HepG2 (cell line): ENCODE data around the gene NDOR1. TPM values are rescaled to one million over a fixed set of nuclear protein-coding genes. Genes with fewer than 3 reads are reported as not detected.
A peak's percentile ranks its signal among the peaks of the same experiment; 100 is the strongest.

Source experiments
- ATM ChIP-seq: fragments of 450-650 bp; IDR thresholded peaks from 2 replicates; pipeline ENCODE4 v1.7.1; 2017; ENCODE audit warnings: mild to moderate bottlenecking, borderline replicate concordance
- FOXK2 ChIP-seq: fragments of 450-650 bp; IDR thresholded peaks from 2 replicates; pipeline ENCODE4 v1.6.1; 2016
- GPN1 ChIP-seq: sonication (generic); formaldehyde crosslinking; IDR thresholded peaks from 2 replicates; pipeline ENCODE4 v1.5.1; 2020; ENCODE audit warnings: missing genetic modification reagents, borderline replicate concordance
- HMG20B ChIP-seq: conservative IDR thresholded peaks from 2 replicates; pipeline ENCODE4 v1.6.1; 2016; ENCODE audit warnings: missing genetic modification reagents, missing compliant biosample characterization
- RAD21 ChIP-seq: fragments of 450-650 bp; formaldehyde crosslinking; IDR thresholded peaks from 2 replicates; pipeline ENCODE4 v1.5.0; 2020; ENCODE audit warnings: mild to moderate bottlenecking
- RFX5 ChIP-seq: IDR thresholded peaks from 2 replicates; pipeline ENCODE4 v1.6.1; 2011; ENCODE audit warnings: low read depth, low read length, improper control_type of control experiment
- SP140L ChIP-seq: sonication (generic); formaldehyde crosslinking; IDR thresholded peaks from 2 replicates; pipeline ENCODE4 v1.4.0; 2020; ENCODE audit warnings: missing genetic modification reagents, borderline replicate concordance
- SRSF4 ChIP-seq: fragments of 200-400 bp; formaldehyde crosslinking; IDR thresholded peaks from one replicate; pipeline ENCODE4 v1.6.1; 2018; ENCODE audit warnings: mild to moderate bottlenecking, low read depth, low read length, moderate library complexity; ENCODE audit not compliant: poor library complexity, severe bottlenecking
- ZFP36L1 ChIP-seq: sonication (generic); formaldehyde crosslinking; IDR thresholded peaks from 2 replicates; pipeline ENCODE4 v1.8.0; 2022; ENCODE audit warnings: mild to moderate bottlenecking, missing genetic modification reagents, moderate library complexity
- ZFP90 ChIP-seq: sonication (generic); formaldehyde crosslinking; IDR thresholded peaks from 2 replicates; pipeline ENCODE4 v1.8.0; 2022; ENCODE audit warnings: missing genetic modification reagents, mild to moderate bottlenecking, inconsistent platforms, borderline replicate concordance
- polyA plus RNA-seq, 8 experiments: library from polyadenylated mRNA; depleted of rRNA in 3 of 8; stranded (reverse) in 7 of 8; unstranded in 1 of 8; fragments of >200 nt; fragmentation: Illumina TruSeq in 4 of 8; extraction: Trizol in 4 of 8; gene quantifications; 2 replicates each; pipeline versions ENCODE4 v1.2.1 to v1.2.3, GENCODE V29; 2011 to 2016; ENCODE audit warnings: low read depth in 4 of 8, missing spikeins in 1 of 8, mixed read lengths in 1 of 8; ENCODE audit not compliant: insufficient read depth in 1 of 8
- total RNA-seq, 5 experiments: library from RNA; depleted of rRNA; stranded (reverse); fragments of >200 nt; fragmentation: Illumina TruSeq; extraction: Trizol; gene quantifications; 2 replicates each; pipeline ENCODE4 v1.2.3, GENCODE V29; 2016; ENCODE audit warnings: low read depth in 1 of 5
- TF ChIP-seq, protein P1 (sequence below): sonication (generic); formaldehyde crosslinking; IDR thresholded peaks from 2 replicates; pipeline ENCODE4 v1.4.0; 2020; ENCODE audit warnings: mild to moderate bottlenecking, missing genetic modification reagents
- TF ChIP-seq, protein P2 (sequence below): sonication (generic); formaldehyde crosslinking; IDR thresholded peaks from 2 replicates; pipeline ENCODE4 v1.5.1; 2020; ENCODE audit warnings: missing genetic modification reagents, mild to moderate bottlenecking, borderline replicate concordance
- TF ChIP-seq, protein P3 (sequence below): IDR thresholded peaks from 2 replicates; pipeline ENCODE4 v1.6.1; 2016; ENCODE audit warnings: missing compliant biosample characterization, missing genetic modification reagents, borderline replicate concordance

The NDOR1 gene
- total and polyA plus RNA-seq, 2 of the 13 experiments (the other 11 are each of a cell fraction or from before 2014, with no cell fraction given): 3.6 to 8.7 TPM

DNA sequence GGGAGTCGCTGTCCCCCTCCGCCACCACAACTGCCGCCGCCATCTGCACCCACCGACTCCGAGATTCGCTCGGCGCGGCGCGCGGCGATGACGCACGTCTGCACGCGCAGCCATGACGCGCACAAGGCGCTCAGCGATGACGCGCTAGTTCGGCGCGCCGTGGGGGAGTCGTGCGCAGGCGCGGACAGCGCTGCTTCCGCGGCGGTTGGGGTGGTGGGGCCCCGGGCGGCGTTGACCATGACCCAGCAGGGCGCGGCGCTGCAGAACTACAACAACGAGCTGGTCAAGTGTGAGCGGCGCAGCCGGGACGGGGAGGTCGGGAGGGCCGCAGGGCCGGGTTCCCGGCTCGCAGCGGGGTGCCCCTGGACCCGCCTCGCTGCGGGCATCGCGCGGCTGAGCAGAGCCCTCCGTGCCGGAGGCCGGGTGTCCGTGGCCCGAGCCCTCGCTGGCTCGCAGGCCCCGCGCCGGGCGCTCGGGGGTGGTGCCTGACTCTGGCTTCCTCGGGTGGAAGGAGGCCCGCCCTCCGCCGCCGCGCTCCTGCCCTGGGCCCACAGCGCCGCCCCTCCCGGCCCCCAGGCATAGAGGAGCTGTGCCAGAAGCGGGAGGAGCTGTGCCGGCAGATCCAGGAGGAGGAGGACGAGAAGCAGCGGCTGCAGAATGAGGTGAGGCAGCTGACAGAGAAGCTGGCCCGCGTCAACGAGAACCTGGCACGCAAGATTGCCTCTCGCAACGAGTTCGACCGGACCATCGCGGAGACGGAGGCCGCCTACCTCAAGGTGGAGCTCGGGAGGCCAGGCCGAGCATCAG is 16.8 kb upstream of the NDOR1 start, which contains the start of the genes ANAPC2 and SSNA1 (continued):
- TF ChIP-seq, protein P1, sequence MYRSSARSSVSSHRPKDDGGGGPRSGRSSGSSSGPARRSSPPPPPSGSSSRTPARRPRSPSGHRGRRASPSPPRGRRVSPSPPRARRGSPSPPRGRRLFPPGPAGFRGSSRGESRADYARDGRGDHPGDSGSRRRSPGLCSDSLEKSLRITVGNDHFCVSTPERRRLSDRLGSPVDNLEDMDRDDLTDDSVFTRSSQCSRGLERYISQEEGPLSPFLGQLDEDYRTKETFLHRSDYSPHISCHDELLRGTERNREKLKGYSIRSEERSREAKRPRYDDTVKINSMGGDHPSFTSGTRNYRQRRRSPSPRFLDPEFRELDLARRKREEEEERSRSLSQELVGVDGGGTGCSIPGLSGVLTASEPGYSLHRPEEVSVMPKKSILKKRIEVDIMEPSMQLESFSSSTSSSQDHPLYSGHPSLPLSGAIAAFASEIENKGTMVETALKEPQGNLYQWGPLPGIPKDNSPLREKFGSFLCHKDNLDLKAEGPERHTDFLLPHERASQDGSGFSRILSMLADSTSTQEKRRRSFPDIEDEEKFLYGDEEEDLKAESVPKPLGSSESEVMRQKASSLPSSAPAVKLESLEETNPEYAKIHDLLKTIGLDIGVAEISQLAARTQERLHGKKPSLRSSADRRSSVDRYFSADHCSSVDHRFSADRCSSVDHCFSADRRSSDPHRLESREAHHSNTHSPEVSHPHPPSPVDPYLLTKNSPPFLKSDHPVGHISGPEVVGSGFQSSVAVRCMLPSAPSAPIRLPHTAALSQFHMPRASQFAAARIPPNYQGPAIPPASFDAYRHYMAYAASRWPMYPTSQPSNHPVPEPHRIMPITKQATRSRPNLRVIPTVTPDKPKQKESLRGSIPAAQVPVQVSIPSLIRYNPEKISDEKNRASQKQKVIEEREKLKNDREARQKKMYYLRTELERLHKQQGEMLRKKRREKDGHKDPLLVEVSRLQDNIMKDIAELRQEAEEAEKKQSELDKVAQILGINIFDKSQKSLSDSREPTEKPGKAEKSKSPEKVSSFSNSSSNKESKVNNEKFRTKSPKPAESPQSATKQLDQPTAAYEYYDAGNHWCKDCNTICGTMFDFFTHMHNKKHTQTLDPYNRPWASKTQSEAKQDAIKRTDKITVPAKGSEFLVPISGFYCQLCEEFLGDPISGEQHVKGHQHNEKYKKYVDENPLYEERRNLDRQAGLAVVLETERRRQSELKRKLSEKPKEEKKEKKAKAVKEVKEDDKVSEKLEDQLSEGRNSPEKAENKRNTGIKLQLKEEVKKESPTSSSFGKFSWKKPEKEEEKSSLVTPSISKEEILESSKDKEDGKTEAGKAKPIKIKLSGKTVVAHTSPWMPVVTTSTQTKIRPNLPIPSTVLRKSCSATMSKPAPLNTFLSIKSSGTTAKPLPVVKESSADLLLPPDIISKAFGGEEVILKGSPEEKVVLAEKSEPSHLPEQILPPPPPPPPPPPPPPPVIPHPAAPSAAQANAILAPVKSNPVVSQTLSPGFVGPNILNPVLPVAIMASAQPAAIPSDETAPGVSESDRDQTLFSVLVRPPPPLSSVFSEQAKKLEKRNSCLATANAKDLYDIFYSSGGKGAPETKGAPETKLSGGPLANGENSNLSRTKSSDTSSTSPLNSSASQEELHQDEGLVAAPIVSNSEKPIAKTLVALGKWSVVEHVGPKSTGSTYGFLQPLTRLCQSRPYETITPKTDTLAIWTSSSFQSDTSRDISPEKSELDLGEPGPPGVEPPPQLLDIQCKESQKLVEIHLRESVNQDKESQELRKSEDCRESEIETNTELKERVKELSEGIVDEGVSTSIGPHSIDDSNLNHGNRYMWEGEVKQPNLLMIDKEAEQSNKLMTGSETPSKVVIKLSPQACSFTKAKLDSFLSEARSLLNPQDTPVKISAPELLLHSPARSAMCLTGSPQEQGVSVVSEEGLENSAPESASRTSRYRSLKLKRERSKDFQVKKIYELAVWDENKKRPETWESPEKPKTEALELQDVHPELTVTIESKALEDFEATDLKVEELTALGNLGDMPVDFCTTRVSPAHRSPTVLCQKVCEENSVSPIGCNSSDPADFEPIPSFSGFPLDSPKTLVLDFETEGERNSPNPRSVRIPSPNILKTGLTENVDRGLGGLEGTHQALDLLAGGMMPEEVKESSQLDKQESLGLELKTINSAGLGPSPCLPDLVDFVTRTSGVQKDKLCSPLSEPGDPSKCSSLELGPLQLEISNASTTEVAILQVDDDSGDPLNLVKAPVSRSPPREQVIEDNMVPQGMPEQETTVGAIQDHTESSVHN (CRISPR knock-in tag): no peak
- peak; percentile 92 for TF ChIP-seq RAD21 (CRISPR knock-in tag)
- TF ChIP-seq, protein P2, sequence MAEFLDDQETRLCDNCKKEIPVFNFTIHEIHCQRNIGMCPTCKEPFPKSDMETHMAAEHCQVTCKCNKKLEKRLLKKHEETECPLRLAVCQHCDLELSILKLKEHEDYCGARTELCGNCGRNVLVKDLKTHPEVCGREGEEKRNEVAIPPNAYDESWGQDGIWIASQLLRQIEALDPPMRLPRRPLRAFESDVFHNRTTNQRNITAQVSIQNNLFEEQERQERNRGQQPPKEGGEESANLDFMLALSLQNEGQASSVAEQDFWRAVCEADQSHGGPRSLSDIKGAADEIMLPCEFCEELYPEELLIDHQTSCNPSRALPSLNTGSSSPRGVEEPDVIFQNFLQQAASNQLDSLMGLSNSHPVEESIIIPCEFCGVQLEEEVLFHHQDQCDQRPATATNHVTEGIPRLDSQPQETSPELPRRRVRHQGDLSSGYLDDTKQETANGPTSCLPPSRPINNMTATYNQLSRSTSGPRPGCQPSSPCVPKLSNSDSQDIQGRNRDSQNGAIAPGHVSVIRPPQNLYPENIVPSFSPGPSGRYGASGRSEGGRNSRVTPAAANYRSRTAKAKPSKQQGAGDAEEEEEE: no peak; the same call in 1 of the 2 replicates
- no peak for TF ChIP-seq GPN1
- TF ChIP-seq ATM: no peak
- peak; percentile 8; the same call in 1 of the 2 replicates for TF ChIP-seq ZFP90 (CRISPR knock-in tag)
- no peak for TF ChIP-seq HMG20B
- TF ChIP-seq ZFP36L1: no peak
- TF ChIP-seq, protein P3, sequence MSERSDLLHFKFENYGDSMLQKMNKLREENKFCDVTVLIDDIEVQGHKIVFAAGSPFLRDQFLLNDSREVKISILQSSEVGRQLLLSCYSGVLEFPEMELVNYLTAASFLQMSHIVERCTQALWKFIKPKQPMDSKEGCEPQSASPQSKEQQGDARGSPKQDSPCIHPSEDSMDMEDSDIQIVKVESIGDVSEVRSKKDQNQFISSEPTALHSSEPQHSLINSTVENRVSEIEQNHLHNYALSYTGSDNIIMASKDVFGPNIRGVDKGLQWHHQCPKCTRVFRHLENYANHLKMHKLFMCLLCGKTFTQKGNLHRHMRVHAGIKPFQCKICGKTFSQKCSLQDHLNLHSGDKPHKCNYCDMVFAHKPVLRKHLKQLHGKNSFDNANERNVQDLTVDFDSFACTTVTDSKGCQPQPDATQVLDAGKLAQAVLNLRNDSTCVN (CRISPR knock-in tag): peak; percentile 55; the same call in 1 of the 2 replicates
- no peak for TF ChIP-seq SP140L
- no peak for TF ChIP-seq SRSF4
- TF ChIP-seq RFX5: 0 out of 2 replicates have a peak, but pooled peaks have one; percentile 46
- 0 out of 2 replicates have a peak, but pooled peaks have one; percentile 54 for TF ChIP-seq FOXK2
